ENCODE measurements around the gene CENPM. TPM values are rescaled to one million over a fixed set of nuclear protein-coding genes. Genes with fewer than 3 reads are reported as not detected.
A peak's percentile ranks its signal among the peaks of the same experiment; 100 is the strongest.

Gene CENPM
- total RNA-seq, 1 donor from 2014 or later: 16.4 TPM

- Mint-ChIP-seq H3K9me3 (ENCODE audit: low read depth) (no peaks in the 10 kb centered on the region), H3K27ac (no peak overlapping the region), H3K4me3 (ENCODE audit: low read depth) (no peak overlapping the region), H3K36me3 (ENCODE audit: insufficient read depth) (peaks cover 1% of the 10 kb centered on the region), H3K4me1 (ENCODE audit: low read depth) (no peaks in the 10 kb centered on the region), H3K27me3 (peaks cover 62% of the 10 kb centered on the region)
- no peak for DNase-seq (ENCODE audit: low spot score, unreplicated experiment)
- TF ChIP-seq CTCF (IDR thresholded peaks at IDR 0.05; ENCODE audit: unreplicated experiment): no peak
Observed at GRCh38 chr22:41922328-41922727, 24.6 kb downstream of the CENPM start.

DNA sequence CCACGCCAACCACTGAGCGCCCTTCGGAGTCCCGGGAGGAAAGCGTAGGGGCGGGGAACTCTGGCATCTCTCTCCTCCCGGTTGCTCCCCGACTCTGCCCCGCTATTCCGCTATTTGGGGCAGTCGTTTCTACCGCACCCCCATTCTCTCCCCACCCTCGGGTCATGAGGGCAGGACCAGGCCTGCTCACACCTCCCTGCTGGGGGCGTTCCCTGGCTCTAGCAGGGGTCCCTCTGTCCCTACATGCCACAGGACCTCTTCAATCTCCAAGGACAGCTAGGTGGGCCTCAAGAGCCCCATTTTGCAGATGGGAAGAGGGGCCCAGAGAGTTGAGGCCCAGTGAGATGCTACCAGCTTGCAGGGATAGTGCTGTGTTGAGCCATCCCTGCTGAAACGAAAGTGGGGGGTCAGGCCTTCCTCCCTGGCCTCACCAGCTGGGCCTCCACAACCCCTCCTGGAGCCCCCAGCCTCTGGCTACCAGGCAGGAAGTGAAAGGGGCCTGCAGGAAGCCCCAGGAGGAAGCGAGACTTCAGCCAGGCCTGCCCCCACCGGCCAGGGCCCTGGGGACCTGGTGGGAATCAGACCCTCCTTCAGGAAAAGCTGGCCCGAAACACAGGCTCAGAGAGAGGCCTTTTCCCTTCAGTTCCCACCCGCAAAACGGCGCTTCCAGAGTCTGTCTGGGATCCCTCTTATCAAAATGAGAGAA lies 26.5 kb downstream of the CENPM start:
- H3K9me3 Mint-ChIP-seq (ENCODE audit: low read depth): no peaks in the 10 kb centered on the region
- no peak for TF ChIP-seq CTCF (IDR thresholded peaks at IDR 0.05; ENCODE audit: unreplicated experiment)
- peaks cover 1% of the 10 kb centered on the region for H3K36me3 Mint-ChIP-seq (ENCODE audit: insufficient read depth)
- H3K27me3 Mint-ChIP-seq: peaks cover 72% of the 10 kb centered on the region
- no peak for DNase-seq (ENCODE audit: low spot score, unreplicated experiment)
- no peak overlapping the region for H3K27ac Mint-ChIP-seq
- H3K4me3 Mint-ChIP-seq (ENCODE audit: low read depth): no peak overlapping the region
- no peaks in the 10 kb centered on the region for H3K4me1 Mint-ChIP-seq (ENCODE audit: low read depth)

GRCh38 chr22:41919357-41920224 lies 27.4 kb downstream of the CENPM start:
- no peaks in the 10 kb centered on the region for H3K4me1 Mint-ChIP-seq (ENCODE audit: low read depth)
- no peaks in the 10 kb centered on the region for H3K9me3 Mint-ChIP-seq (ENCODE audit: low read depth)
- H3K4me3 Mint-ChIP-seq (ENCODE audit: low read depth): no peak overlapping the region
- no peak overlapping the region for H3K27ac Mint-ChIP-seq
- TF ChIP-seq CTCF (IDR thresholded peaks at IDR 0.05; ENCODE audit: unreplicated experiment): no peak
- peaks cover 68% of the 10 kb centered on the region for H3K27me3 Mint-ChIP-seq
- H3K36me3 Mint-ChIP-seq (ENCODE audit: insufficient read depth): no peaks in the 10 kb centered on the region
- peak; percentile 46 for DNase-seq (ENCODE audit: low spot score, unreplicated experiment)

GRCh38 chr22:41917903-41918791 lies 28.8 kb downstream of the CENPM start:
- peaks cover 1% of the 10 kb centered on the region for H3K4me1 Mint-ChIP-seq (ENCODE audit: low read depth)
- H3K27ac Mint-ChIP-seq: no peak overlapping the region
- H3K4me3 Mint-ChIP-seq (ENCODE audit: low read depth): no peak overlapping the region
- H3K9me3 Mint-ChIP-seq (ENCODE audit: low read depth): no peaks in the 10 kb centered on the region
- no peak for DNase-seq (ENCODE audit: low spot score, unreplicated experiment)
- no peaks in the 10 kb centered on the region for H3K36me3 Mint-ChIP-seq (ENCODE audit: insufficient read depth)
- peaks cover 65% of the 10 kb centered on the region for H3K27me3 Mint-ChIP-seq
- TF ChIP-seq CTCF (IDR thresholded peaks at IDR 0.05; ENCODE audit: unreplicated experiment): no peak
